ENCODE measurements around the gene MORN5.

DNA sequence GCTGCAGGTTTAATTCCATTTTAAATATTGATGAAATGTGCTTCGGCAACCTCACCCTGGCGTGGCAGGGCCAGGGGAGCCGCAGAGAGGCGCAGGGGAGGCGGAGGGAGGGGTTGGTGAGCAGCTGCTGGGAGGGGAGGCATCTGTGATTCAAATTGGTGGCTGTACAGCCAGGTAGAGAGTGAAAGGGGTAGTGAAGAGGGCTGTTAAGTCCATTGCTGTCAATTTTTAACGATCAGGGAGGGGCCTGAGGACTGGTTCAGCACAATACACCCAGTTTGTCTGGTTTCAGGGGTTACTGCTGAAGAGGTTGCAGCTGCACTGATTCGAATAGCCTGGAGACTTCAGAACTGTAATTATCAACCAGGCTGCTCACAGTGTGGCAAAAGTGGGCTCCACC is 37.7 kb downstream of the MORN5 start:
- TF ChIP-seq CTCF (IDR thresholded peaks at IDR 0.05) (no peak), POLR2A (IDR thresholded peaks at IDR 0.05) (no peak)
